Endothelial cell of umbilical vein (primary cell): ENCODE results near the gene MAPT. TPM values are rescaled to one million over a fixed set of nuclear protein-coding genes. Genes with fewer than 3 reads are reported as not detected.

Experiments
- BruUV-seq: library from RNA; stranded (reverse); fragments of 400-500 nt; replicated peaks from 2 replicates; lab custom pipeline; 2021; lab: Mats Ljungman, UMichigan
- CTCF ChIA-PET: fragments of 300-600, 350-600 bp; sonication (Branson Sonifier 250); formaldehyde crosslinking; loops from one replicate; lab custom pipeline; 2021; ENCODE audit warnings: antibody characterized with exemption, inconsistent platforms; lab: Charles Lee
- POLR2A ChIA-PET: fragments of 300-600, 350-600 bp; sonication (Branson Sonifier 250); formaldehyde crosslinking; loops from one replicate; lab custom pipeline; 2021; ENCODE audit warnings: antibody characterized with exemption, inconsistent platforms; lab: Charles Lee
- DNase-seq: peaks from one replicate; pipeline ENCODE4 v3.0.0-alpha.2; 2011; ENCODE audit warnings: low read depth, low spot score
- FAIRE-seq: peaks from 2 replicates; lab custom pipeline; 2011; peaks lifted over from hg19 to GRCh38; lab: Jason Lieb, UNC
- H2AFZ ChIP-seq: 2 replicates; pipeline ENCODE4 v1.6.0; 2012; ENCODE audit warnings: low read depth, low read length, control low read depth, inconsistent platforms
- H3K27ac ChIP-seq: 2 replicates; pipeline ENCODE4 v1.5.1; 2011; ENCODE audit warnings: low read depth, mild to moderate bottlenecking, control low read depth, low read length, moderate library complexity; ENCODE audit not compliant: insufficient read depth
- H3K27me3 ChIP-seq, 2 experiments: 2 replicates each; pipeline versions ENCODE4 v1.6.0 to v1.6.1; 2011; ENCODE audit warnings: low read length in 2 of 2, mixed read lengths in 1 of 2; ENCODE audit not compliant: control insufficient read depth in 2 of 2, insufficient read depth in 2 of 2
- H3K36me3 ChIP-seq, 2 experiments: 2 replicates in 1 of 2; 3 replicates in 1 of 2; pipeline ENCODE4 v1.5.1; 2011; ENCODE audit warnings: low read length in 2 of 2, mild to moderate bottlenecking in 1 of 2, moderate library complexity in 1 of 2; ENCODE audit not compliant: control insufficient read depth in 2 of 2, insufficient read depth in 2 of 2; ENCODE audit errors: extremely low read depth in 1 of 2
- H3K4me1 ChIP-seq: 3 replicates; pipeline ENCODE4 v1.5.1; 2011; ENCODE audit warnings: mild to moderate bottlenecking, low read length; ENCODE audit not compliant: control insufficient read depth, insufficient read depth; ENCODE audit errors: extremely low read depth
- H3K4me2 ChIP-seq: 2 replicates; pipeline ENCODE4 v1.6.1; 2011; ENCODE audit warnings: low read length, control low read depth, mixed read lengths; ENCODE audit not compliant: insufficient read depth
- H3K4me3 ChIP-seq, 3 experiments: fragments of 200-600 bp in 1 of 3; sonication (generic), shearing (Covaris generic) in 1 of 3; replicated peaks in 1 of 3; 2 replicates each; pipeline ENCODE4 v1.5.1; 2011 to 2016; ENCODE audit warnings: control low read depth in 3 of 3, low read length in 3 of 3, mild to moderate bottlenecking in 2 of 3, inconsistent platforms in 1 of 3, low read depth in 1 of 3, moderate library complexity in 1 of 3; ENCODE audit not compliant: insufficient read depth in 1 of 3
- H3K79me2 ChIP-seq: 2 replicates; pipeline ENCODE4 v1.6.0; 2012; ENCODE audit warnings: low read length, inconsistent platforms; ENCODE audit not compliant: control insufficient read depth, insufficient read depth
- H3K9ac ChIP-seq: replicated peaks from 2 replicates; pipeline ENCODE3; 2011; ENCODE audit warnings: low read length, control low read depth; ENCODE audit not compliant: insufficient read depth; ENCODE audit errors: extremely low read depth
- H3K9me1 ChIP-seq: replicated peaks from 3 replicates; pipeline ENCODE4 v1.6.0; 2011; ENCODE audit warnings: mild to moderate bottlenecking, low read length; ENCODE audit not compliant: control insufficient read depth, insufficient read depth; ENCODE audit errors: extremely low read depth
- H3K9me3 ChIP-seq: replicated peaks from 2 replicates; pipeline ENCODE4 v1.5.1; 2012; ENCODE audit warnings: low read length, inconsistent platforms; ENCODE audit not compliant: control insufficient read depth, insufficient read depth
- H4K20me1 ChIP-seq: replicated peaks from 2 replicates; pipeline ENCODE3; 2011; ENCODE audit warnings: mild to moderate bottlenecking, low read length; ENCODE audit not compliant: control insufficient read depth, insufficient read depth; ENCODE audit errors: extremely low read depth
- EZH2 ChIP-seq: IDR thresholded peaks from 2 replicates; pipeline ENCODE4 v1.6.1; 2012; ENCODE audit warnings: borderline replicate concordance, low read depth, mild to moderate bottlenecking, moderate library complexity, low read length, inconsistent platforms; ENCODE audit not compliant: severe bottlenecking
- FOS ChIP-seq: IDR thresholded peaks from 2 replicates; pipeline ENCODE4 v1.6.1; 2011; ENCODE audit warnings: mild to moderate bottlenecking, low read length, moderate library complexity, borderline replicate concordance; ENCODE audit not compliant: insufficient read depth
- GATA2 ChIP-seq: IDR thresholded peaks from 2 replicates; pipeline ENCODE4 v1.7.0; 2011; ENCODE audit warnings: low read depth, mild to moderate bottlenecking, moderate library complexity, mixed read lengths, low read length; ENCODE audit not compliant: insufficient read length, insufficient read depth
- JUN ChIP-seq: IDR thresholded peaks from 2 replicates; pipeline ENCODE4 v1.6.1; 2011; ENCODE audit warnings: borderline replicate concordance, low read depth; ENCODE audit not compliant: insufficient read length, insufficient read depth
- MYC ChIP-seq: IDR thresholded peaks from one replicate; pipeline ENCODE4 v1.6.1; 2011; ENCODE audit warnings: mild to moderate bottlenecking, low read depth, low read length
- POLR2A ChIP-seq: IDR thresholded peaks from 2 replicates; pipeline ENCODE4 v1.6.1; 2012; ENCODE audit warnings: low read depth, mild to moderate bottlenecking, control low read depth, low read length
- POLR2AphosphoS5 ChIP-seq: IDR thresholded peaks from 2 replicates; pipeline ENCODE4 v1.6.1; 2012; ENCODE audit warnings: low read depth, mild to moderate bottlenecking, control low read depth, low read length, moderate library complexity; ENCODE audit not compliant: insufficient read depth
- dilution Hi-C: fragments of 300-500 bp; cut with MboI; formaldehyde crosslinking; loops from one replicate; pipeline ENCODE4 v1.15.0; 2019; ENCODE audit warnings: low sequenced_read_pairs; ENCODE audit not compliant: extremely low pct_ligation_motif_present
- intact Hi-C: fragments of 100-400 bp; cut with micrococcal nuclease; formaldehyde crosslinking; loops from one replicate; pipeline ENCODE4 v1.10.0; 2022
- polyA plus RNA-seq, 4 experiments: library from polyadenylated mRNA; depleted of rRNA in 3 of 4; stranded (reverse) in 3 of 4; unstranded in 1 of 4; fragments of >200 nt; gene quantifications; 2 replicates each; pipeline versions ENCODE4 v1.2.1 to v1.2.3, GENCODE V29; 2011 to 2012; ENCODE audit warnings: missing spikeins in 1 of 4
- total RNA-seq: library from RNA; stranded (reverse); gene quantifications from 2 replicates; pipeline ENCODE4 v1.2.3, GENCODE V29; 2021
- TF ChIP-seq, protein P1 (sequence below): IDR thresholded peaks from 2 replicates; pipeline ENCODE4 v1.6.1; 2011; ENCODE audit not compliant: insufficient read depth, insufficient read length
- TF ChIP-seq, protein P2 (sequence below), 2 donors: IDR thresholded peaks; 1 replicate in 1 of 2; 2 replicates in 1 of 2; pipeline ENCODE4 v1.5.1; 2011; ENCODE audit warnings: low read length in 2 of 2, mild to moderate bottlenecking in 2 of 2, moderate library complexity in 2 of 2, control low read depth in 1 of 2, inconsistent platforms in 1 of 2, low read depth in 1 of 2; ENCODE audit not compliant: insufficient read depth in 1 of 2; ENCODE audit errors: extremely low read depth in 1 of 2

The MAPT gene
- total and polyA plus RNA-seq, 2 donors (not counting 3 experiments of a cell fraction or from before 2014, with no cell fraction given) = 0.04 to 0.51 TPM

DNA sequence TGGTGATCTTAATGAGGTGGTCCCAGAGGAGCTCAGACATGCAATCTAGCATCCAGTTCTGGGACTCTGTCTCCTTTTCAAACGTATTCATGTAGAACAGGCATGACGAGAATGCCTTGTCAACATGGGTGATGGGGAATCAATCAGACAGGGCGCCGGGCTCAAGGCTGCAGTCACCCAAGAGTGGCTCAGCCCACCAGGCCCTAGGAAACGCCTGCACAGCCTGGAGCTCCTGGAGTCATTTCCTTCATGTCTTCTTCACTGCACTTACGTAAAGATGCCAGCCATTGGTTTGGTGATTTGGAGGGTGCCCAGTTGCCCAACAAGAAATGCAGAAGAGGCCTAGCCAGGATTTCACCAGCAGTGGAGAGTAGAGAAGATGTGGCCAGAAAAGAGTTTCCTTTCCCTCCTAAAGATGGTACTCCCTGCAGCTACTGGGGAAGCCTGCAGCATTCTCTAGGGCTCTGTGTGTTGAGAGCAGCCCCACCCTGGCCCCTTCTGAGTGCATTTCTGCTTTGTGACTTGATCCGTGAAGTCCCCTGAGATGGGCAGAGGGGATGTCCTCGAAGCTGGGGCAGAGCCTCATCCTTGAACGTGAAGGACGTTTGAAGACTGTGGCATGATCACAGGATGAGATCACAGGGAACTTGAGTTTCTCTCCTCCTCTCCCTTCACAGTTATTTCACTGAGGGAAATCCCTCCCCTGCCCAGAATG lies 80.7 kb downstream of the MAPT start:
- dilution Hi-C loops = no loop called here
- no peak overlapping the region for H3K27ac ChIP-seq
- H3K4me1 ChIP-seq = no peaks in the 10 kb centered on the region
- H3K4me2 ChIP-seq = no peak overlapping the region
- POLR2A ChIA-PET = no interaction called here
- H4K20me1 ChIP-seq = no peaks in the 10 kb centered on the region
- no peak overlapping the region for H2AFZ ChIP-seq
- no peaks in the 10 kb centered on the region for H3K9me1 ChIP-seq
- DNase-seq = no peak
- H3K9ac ChIP-seq = no peak overlapping the region
- TF ChIP-seq JUN = no peak
- TF ChIP-seq POLR2AphosphoS5 = no peak
- TF ChIP-seq EZH2 = no peak
- TF ChIP-seq, protein P1, sequence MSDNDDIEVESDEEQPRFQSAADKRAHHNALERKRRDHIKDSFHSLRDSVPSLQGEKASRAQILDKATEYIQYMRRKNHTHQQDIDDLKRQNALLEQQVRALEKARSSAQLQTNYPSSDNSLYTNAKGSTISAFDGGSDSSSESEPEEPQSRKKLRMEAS = no peak
- TF ChIP-seq GATA2 = no peak
- TF ChIP-seq FOS = no peak
- TF ChIP-seq, protein P2, sequence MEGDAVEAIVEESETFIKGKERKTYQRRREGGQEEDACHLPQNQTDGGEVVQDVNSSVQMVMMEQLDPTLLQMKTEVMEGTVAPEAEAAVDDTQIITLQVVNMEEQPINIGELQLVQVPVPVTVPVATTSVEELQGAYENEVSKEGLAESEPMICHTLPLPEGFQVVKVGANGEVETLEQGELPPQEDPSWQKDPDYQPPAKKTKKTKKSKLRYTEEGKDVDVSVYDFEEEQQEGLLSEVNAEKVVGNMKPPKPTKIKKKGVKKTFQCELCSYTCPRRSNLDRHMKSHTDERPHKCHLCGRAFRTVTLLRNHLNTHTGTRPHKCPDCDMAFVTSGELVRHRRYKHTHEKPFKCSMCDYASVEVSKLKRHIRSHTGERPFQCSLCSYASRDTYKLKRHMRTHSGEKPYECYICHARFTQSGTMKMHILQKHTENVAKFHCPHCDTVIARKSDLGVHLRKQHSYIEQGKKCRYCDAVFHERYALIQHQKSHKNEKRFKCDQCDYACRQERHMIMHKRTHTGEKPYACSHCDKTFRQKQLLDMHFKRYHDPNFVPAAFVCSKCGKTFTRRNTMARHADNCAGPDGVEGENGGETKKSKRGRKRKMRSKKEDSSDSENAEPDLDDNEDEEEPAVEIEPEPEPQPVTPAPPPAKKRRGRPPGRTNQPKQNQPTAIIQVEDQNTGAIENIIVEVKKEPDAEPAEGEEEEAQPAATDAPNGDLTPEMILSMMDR (IDR thresholded peaks at IDR 0.05; ENCODE audit: extremely low read depth in 1 of 2, insufficient read depth in 1 of 2, low read depth in 1 of 2, low read length in 2 of 2) = no peak
- TF ChIP-seq MYC = no peak
- TF ChIP-seq POLR2A = no peak
- intact Hi-C loops = no loop called here
- H3K36me3 ChIP-seq = no peaks in the 10 kb centered on the region
- peaks cover 0 to 5% of the 10 kb centered on the region in 2 experiments for H3K27me3 ChIP-seq
- no peaks in the 10 kb centered on the region for H3K9me3 ChIP-seq
- BruUV-seq = no TSS peak
- FAIRE-seq = no peak
- no peak overlapping the region for H3K4me3 ChIP-seq
- H3K79me2 ChIP-seq = no peaks in the 10 kb centered on the region
- CTCF ChIA-PET = interaction anchor here (1.3 kb wide), 1 partner anchor 26 kb away, joined by 3 read pairs; no protein-coding TSS in a partner anchor
